Measurements from ENCODE around the gene NUP210L. TPM values are rescaled to one million over a fixed set of nuclear protein-coding genes. Genes with fewer than 3 reads are reported as not detected.

Gene NUP210L
- total and polyA plus RNA-seq, 9 of the 15 experiments (the other 6 are each of a cell fraction or from before 2014, with no cell fraction given): 0.01 to 0.04 TPM; not detected in 7

- peak in 2 of 3 experiments; percentile 87 to 93 for TF ChIP-seq YY1 (IDR thresholded peaks at IDR 0.05; ENCODE audit: borderline replicate concordance in 1 of 3, control insufficient read depth in 1 of 3, extremely low read depth in 1 of 3, insufficient read depth in 3 of 3, insufficient read length in 1 of 3, insufficient replicate concordance in 2 of 3, low read depth in 1 of 3, low read length in 2 of 3)
- TF ChIP-seq FOS (IDR thresholded peaks at IDR 0.05; ENCODE audit: extremely low read depth, insufficient read length): peak; percentile 94
- peak; percentile 79; the same call in 1 of the 2 replicates for TF ChIP-seq NKRF (IDR thresholded peaks at IDR 0.05; ENCODE audit: borderline replicate concordance)
- no peak for TF ChIP-seq ZBTB8A (IDR thresholded peaks at IDR 0.05; ENCODE audit: partially characterized antibody)
- TF ChIP-seq JUND (IDR thresholded peaks at IDR 0.05; ENCODE audit: borderline replicate concordance, low read depth, low read length): no peak; the same call in 1 of the 2 replicates
- no peak for TF ChIP-seq JUND (tag; IDR thresholded peaks at IDR 0.05; ENCODE audit: borderline replicate concordance, low read depth, low read length)
- TF ChIP-seq ZNF174 (CRISPR knock-in tag; IDR thresholded peaks at IDR 0.05): no peak
- no peak for TF ChIP-seq CUX1 (CRISPR knock-in tag; IDR thresholded peaks at IDR 0.05)
- no peak for TF ChIP-seq PHB2 (IDR thresholded peaks at IDR 0.05; ENCODE audit: low read depth)
- peak; percentile 96 for TF ChIP-seq MBD2 (IDR thresholded peaks at IDR 0.05; ENCODE audit: borderline replicate concordance, low read depth)
- TF ChIP-seq NCOA6 (IDR thresholded peaks at IDR 0.05): no peak
- TF ChIP-seq ZNF764 (CRISPR knock-in tag; IDR thresholded peaks at IDR 0.05; ENCODE audit: low read depth): no peak
- no peak for TF ChIP-seq U2AF2 (optimal IDR thresholded peaks at IDR 0.05; ENCODE audit: low read depth, low read length)
- peak; percentile 22 for TF ChIP-seq FIP1L1 (IDR thresholded peaks at IDR 0.05; ENCODE audit: low read depth, low read length, poor library complexity, severe bottlenecking)
- peak; percentile 98 for TF ChIP-seq RBM25 (IDR thresholded peaks at IDR 0.05; ENCODE audit: low read depth, low read length, severe bottlenecking)
- TF ChIP-seq FOXK1 (CRISPR knock-in tag; IDR thresholded peaks at IDR 0.05; ENCODE audit: borderline replicate concordance): peak; percentile 69; the same call in 1 of the 2 replicates
- no peak for TF ChIP-seq ZNF507 (tag; conservative IDR thresholded peaks at IDR 0.05)
- TF ChIP-seq GTF2F1 (IDR thresholded peaks at IDR 0.05; ENCODE audit: low read depth, low read length): peak; percentile 58; the same call in 1 of the 2 replicates
- peak; percentile 64; the same call in 1 of the 2 replicates for TF ChIP-seq TARDBP (IDR thresholded peaks at IDR 0.05)
Measured at GRCh38 chr1:153967107-153967999, 187.5 kb downstream of the NUP210L start, which contains the start of gene CREB3L4 (continued).

Data from K562 (cell line).